OCI-LY3 (cell line): ENCODE measurements around the gene PSMF1.

ENCODE experiments used
- H2AFZ ChIP-seq: fragments of 200-600, 300-600 bp; shearing (Covaris generic); 2 replicates; pipeline ENCODE4 v1.6.0; 2014; ENCODE audit warnings: antibody characterized with exemption, low read depth, low read length
- H3K27ac ChIP-seq: fragments of 200-600, 300-600 bp; sonication (generic); 2 replicates; pipeline ENCODE4 v1.5.1; 2014; ENCODE audit warnings: mild to moderate bottlenecking, low read length, moderate library complexity, mixed read lengths
- H3K27me3 ChIP-seq: fragments of 200-600, 300-600 bp; sonication (generic); 2 replicates; pipeline ENCODE4 v1.6.1; 2014; ENCODE audit warnings: low read depth, low read length, mixed read lengths
- H3K36me3 ChIP-seq: fragments of 200-600, 300-600 bp; sonication (generic); replicated peaks from 2 replicates; pipeline ENCODE3; 2014; ENCODE audit warnings: low read depth, low read length, mixed read lengths
- H3K4me1 ChIP-seq: fragments of 300-600, 200-600 bp; sonication (generic); 2 replicates; pipeline ENCODE4 v1.6.1; 2014; ENCODE audit warnings: low read length, mixed read lengths
- H3K4me2 ChIP-seq: fragments of 200-600, 300-600 bp; sonication (generic); 2 replicates; pipeline ENCODE4 v1.6.1; 2014; ENCODE audit warnings: low read length, mixed read lengths
- H3K4me3 ChIP-seq: fragments of 300-600, 200-600 bp; sonication (generic); 2 replicates; pipeline ENCODE4 v1.5.1; 2014; ENCODE audit warnings: antibody characterized with exemption, mild to moderate bottlenecking, low read length, moderate library complexity
- H3K79me2 ChIP-seq: fragments of 300-600, 200-600 bp; shearing (Covaris generic); 2 replicates; pipeline ENCODE4 v1.6.1; 2014; ENCODE audit warnings: mild to moderate bottlenecking, low read length, mixed read lengths
- H3K9ac ChIP-seq: fragments of 300-600, 200-600 bp; shearing (Covaris generic); 2 replicates; pipeline ENCODE4 v1.6.0; 2014; ENCODE audit warnings: mild to moderate bottlenecking, low read length, moderate library complexity
- H3K9me3 ChIP-seq: fragments of 200-600, 300-600 bp; shearing (Covaris generic); 2 replicates; pipeline ENCODE4 v1.6.1; 2014; ENCODE audit warnings: low read length, mixed read lengths; ENCODE audit not compliant: insufficient read depth
- H4K20me1 ChIP-seq: fragments of 200-600, 300-600 bp; sonication (generic); 2 replicates; pipeline ENCODE4 v1.6.1; 2016; ENCODE audit warnings: low read length, mixed read lengths; ENCODE audit not compliant: insufficient read depth
- CTCF ChIP-seq: fragments of 200-600, 300-600 bp; sonication (generic); IDR thresholded peaks from 2 replicates; pipeline ENCODE4 v1.5.1; 2014; ENCODE audit warnings: antibody characterized with exemption, low read length, low read depth
- EZH2phosphoT487 ChIP-seq: fragments of 200-600 bp; shearing (Covaris generic); IDR thresholded peaks from 2 replicates; pipeline ENCODE4 v1.6.1; 2018; ENCODE audit warnings: antibody characterized with exemption, mixed run types, low read depth

The PSMF1 gene

GRCh38 chr20:1171461-1172093 is 53.2 kb downstream of the PSMF1 start:
- no peak for TF ChIP-seq EZH2phosphoT487
- TF ChIP-seq CTCF = no peak
- Histone ChIP-seq H4K20me1 (peaks cover 15% of the 10 kb centered on the region; the same call in 1 of the 2 replicates), H3K36me3 (peaks cover 40% of the 10 kb centered on the region)

GRCh38 chr20:1173698-1174097 is 55.3 kb downstream of the PSMF1 start:
- Histone ChIP-seq H3K4me3 (no peak overlapping the region), H3K4me1 (no peaks in the 10 kb centered on the region), H2AFZ (no peak overlapping the region), H3K27ac (no peak overlapping the region), H3K4me2 (no peak overlapping the region), H3K27me3 (no peaks in the 10 kb centered on the region), H3K9me3 (no peaks in the 10 kb centered on the region), H4K20me1 (peaks cover 15% of the 10 kb centered on the region; the same call in 1 of the 2 replicates), H3K36me3 (peaks cover 22% of the 10 kb centered on the region), H3K79me2 (no peaks in the 10 kb centered on the region), H3K9ac (no peak overlapping the region)
- TF ChIP-seq CTCF (no peak), EZH2phosphoT487 (no peak)

More at GRCh38 chr20:1171461-1172093, 53.2 kb downstream of the PSMF1 start:
- H3K9ac ChIP-seq = no peak overlapping the region
- no peak overlapping the region for H3K4me3 ChIP-seq
- H3K79me2 ChIP-seq = no peaks in the 10 kb centered on the region
- no peaks in the 10 kb centered on the region for H3K9me3 ChIP-seq
- no peak overlapping the region for H3K27ac ChIP-seq
- no peak overlapping the region for H2AFZ ChIP-seq
- no peaks in the 10 kb centered on the region for H3K4me1 ChIP-seq
- no peak overlapping the region for H3K4me2 ChIP-seq
- H3K27me3 ChIP-seq = no peaks in the 10 kb centered on the region

- peaks cover 15% of the 10 kb centered on the region; the same call in 1 of the 2 replicates for H4K20me1 ChIP-seq
- H3K9me3 ChIP-seq = no peaks in the 10 kb centered on the region
- no peak overlapping the region for H3K27ac ChIP-seq
- H3K4me2 ChIP-seq = no peak overlapping the region
- no peak overlapping the region for H2AFZ ChIP-seq
- no peak overlapping the region for H3K4me3 ChIP-seq
- no peaks in the 10 kb centered on the region for H3K79me2 ChIP-seq
- H3K9ac ChIP-seq = no peak overlapping the region
- no peaks in the 10 kb centered on the region for H3K27me3 ChIP-seq
- peaks cover 12% of the 10 kb centered on the region for H3K36me3 ChIP-seq
- TF ChIP-seq EZH2phosphoT487 = no peak
- no peak for TF ChIP-seq CTCF
- H3K4me1 ChIP-seq = no peaks in the 10 kb centered on the region
Measured at GRCh38 chr20:1174787-1175186, 56.4 kb downstream of the PSMF1 start.

GRCh38 chr20:1177680-1178079 is 59.3 kb downstream of the PSMF1 start:
- H3K9me3 ChIP-seq = no peaks in the 10 kb centered on the region
- H4K20me1 ChIP-seq = no peaks in the 10 kb centered on the region
- peaks cover 5% of the 10 kb centered on the region for H3K36me3 ChIP-seq
- H3K79me2 ChIP-seq = no peaks in the 10 kb centered on the region
- H3K9ac ChIP-seq = no peak overlapping the region
- no peak overlapping the region for H3K27ac ChIP-seq
- H3K4me1 ChIP-seq = no peaks in the 10 kb centered on the region
- H2AFZ ChIP-seq = no peak overlapping the region
- TF ChIP-seq CTCF (no peak), EZH2phosphoT487 (no peak)
- no peak overlapping the region for H3K4me2 ChIP-seq
- no peaks in the 10 kb centered on the region for H3K27me3 ChIP-seq
- H3K4me3 ChIP-seq = no peak overlapping the region
